Subcutaneous abdominal adipose tissue (tissue), 5 donors: Measurements from ENCODE around the gene EFEMP2.
A peak's percentile ranks its signal among the peaks of the same experiment; 100 is the strongest.

Experiments used
- H3K27ac ChIP-seq: one replicate; pipeline ENCODE4 v1.7.0; 2013; ENCODE audit warnings: low read depth, mild to moderate bottlenecking, inconsistent platforms, low read length, moderate library complexity
- H3K27me3 ChIP-seq, 5 donors: one replicate each; pipeline ENCODE4 v1.7.0; 2013; ENCODE audit warnings: low read length in 5 of 5, inconsistent platforms in 1 of 5; ENCODE audit not compliant: control insufficient read depth in 5 of 5, insufficient read depth in 4 of 5
- H3K36me3 ChIP-seq, 5 donors: one replicate each; pipeline ENCODE4 v1.7.0; 2013; ENCODE audit warnings: low read length in 5 of 5; ENCODE audit not compliant: control insufficient read depth in 5 of 5, insufficient read depth in 5 of 5
- H3K4me1 ChIP-seq, 5 donors: one replicate each; pipeline ENCODE4 v1.7.0; 2013; ENCODE audit warnings: low read length in 5 of 5, mild to moderate bottlenecking in 3 of 5, moderate library complexity in 1 of 5; ENCODE audit not compliant: control insufficient read depth in 5 of 5, insufficient read depth in 5 of 5
- H3K4me3 ChIP-seq, 5 donors: one replicate each; pipeline ENCODE4 v1.7.0; 2013; ENCODE audit warnings: low read length in 5 of 5, low read depth in 1 of 5
- H3K9ac ChIP-seq, 5 donors: one replicate each; pipeline ENCODE4 v1.7.0; 2013; ENCODE audit warnings: low read length in 5 of 5, mild to moderate bottlenecking in 4 of 5, moderate library complexity in 3 of 5
- H3K9me3 ChIP-seq, 5 donors: one replicate each; pipeline ENCODE4 v1.7.0; 2013; ENCODE audit warnings: low read length in 5 of 5; ENCODE audit not compliant: control insufficient read depth in 5 of 5
- donor health status: healthy.
- donor health status: healthy.
- donor health status: healthy.
- donor health status: healthy.
- donor health status: healthy.

Gene EFEMP2

GRCh38 chr11:65854852-65855837 is 17.5 kb downstream of the EFEMP2 start:
- peaks cover 0 to 58% (median 51%) of the 10 kb centered on the region in 5 donors for H3K36me3 ChIP-seq

GRCh38 chr11:65854161-65854592 is 18.4 kb downstream of the EFEMP2 start:
- no peak overlapping the region for H3K27ac ChIP-seq

More at GRCh38 chr11:65854852-65855837, 17.5 kb downstream of the EFEMP2 start:
- peaks cover 11 to 38% (median 32%) of the 10 kb centered on the region in 5 donors for H3K4me1 ChIP-seq
- no peaks in the 10 kb centered on the region for H3K27me3 ChIP-seq
- H3K9ac ChIP-seq = no peak overlapping the region
- H3K9me3 ChIP-seq = peaks cover 0 to 7% (median 5%) of the 10 kb centered on the region in 5 donors
- no peak overlapping the region for H3K27ac ChIP-seq
- H3K4me3 ChIP-seq = peak overlapping the region in 1 of 5 donors; percentile 97

GRCh38 chr11:65853246-65853979 is 19.2 kb downstream of the EFEMP2 start:
- Histone ChIP-seq H3K9ac (no peak overlapping the region), H3K27me3 (no peaks in the 10 kb centered on the region), H3K36me3 (peaks cover 0 to 58% (median 51%) of the 10 kb centered on the region in 5 donors), H3K9me3 (peaks cover 0 to 7% (median 5%) of the 10 kb centered on the region in 5 donors), H3K4me3 (no peak overlapping the region), H3K27ac (no peak overlapping the region), H3K4me1 (peaks cover 7 to 21% (median 15%) of the 10 kb centered on the region in 5 donors)

More at GRCh38 chr11:65854161-65854592, 18.4 kb downstream of the EFEMP2 start:
- H3K36me3 ChIP-seq = peaks cover 0 to 58% (median 51%) of the 10 kb centered on the region in 5 donors
- peaks cover 0 to 7% (median 5%) of the 10 kb centered on the region in 5 donors for H3K9me3 ChIP-seq
- H3K4me3 ChIP-seq = no peak overlapping the region
- H3K4me1 ChIP-seq = peaks cover 11 to 28% (median 22%) of the 10 kb centered on the region in 5 donors
- no peaks in the 10 kb centered on the region for H3K27me3 ChIP-seq
- H3K9ac ChIP-seq = no peak overlapping the region

GRCh38 chr11:65852508-65853245 is 19.9 kb downstream of the EFEMP2 start:
- no peaks in the 10 kb centered on the region for H3K27me3 ChIP-seq
- H3K9ac ChIP-seq = no peak overlapping the region
- peaks cover 0 to 7% (median 5%) of the 10 kb centered on the region in 5 donors for H3K9me3 ChIP-seq
- H3K4me1 ChIP-seq = peaks cover 7 to 19% (median 13%) of the 10 kb centered on the region in 5 donors
- no peak overlapping the region for H3K4me3 ChIP-seq
- H3K27ac ChIP-seq = no peak overlapping the region
- H3K36me3 ChIP-seq = peaks cover 0 to 58% (median 51%) of the 10 kb centered on the region in 5 donors

GRCh38 chr11:65851811-65852507 is 20.6 kb downstream of the EFEMP2 start:
- H3K27me3 ChIP-seq = no peaks in the 10 kb centered on the region
- H3K9me3 ChIP-seq = peaks cover 0 to 7% (median 5%) of the 10 kb centered on the region in 5 donors
- no peak overlapping the region for H3K4me3 ChIP-seq
- H3K9ac ChIP-seq = no peak overlapping the region
- no peak overlapping the region for H3K27ac ChIP-seq
- H3K4me1 ChIP-seq = peaks cover 7 to 18% (median 13%) of the 10 kb centered on the region in 5 donors
- peaks cover 0 to 58% (median 51%) of the 10 kb centered on the region in 5 donors for H3K36me3 ChIP-seq

GRCh38 chr11:65851083-65851579 is 21.5 kb downstream of the EFEMP2 start:
- peaks cover 0 to 7% (median 5%) of the 10 kb centered on the region in 5 donors for H3K9me3 ChIP-seq
- H3K9ac ChIP-seq = no peak overlapping the region
- no peak overlapping the region for H3K4me3 ChIP-seq
- H3K27me3 ChIP-seq = no peaks in the 10 kb centered on the region
- H3K36me3 ChIP-seq = peaks cover 0 to 57% (median 51%) of the 10 kb centered on the region in 5 donors
- H3K27ac ChIP-seq = no peak overlapping the region
- H3K4me1 ChIP-seq = peaks cover 2 to 10% (median 5%) of the 10 kb centered on the region in 5 donors

GRCh38 chr11:65850217-65851082 is 22.1 kb downstream of the EFEMP2 start:
- Histone ChIP-seq H3K4me3 (no peak overlapping the region), H3K4me1 (peaks cover 0 to 3% (median 0%) of the 10 kb centered on the region in 5 donors), H3K36me3 (peaks cover 0 to 50% (median 45%) of the 10 kb centered on the region in 5 donors), H3K9me3 (peaks cover 0 to 7% (median 5%) of the 10 kb centered on the region in 5 donors), H3K27me3 (no peaks in the 10 kb centered on the region), H3K9ac (no peak overlapping the region), H3K27ac (no peak overlapping the region)

- Histone ChIP-seq H3K27me3 (no peaks in the 10 kb centered on the region), H3K9me3 (peaks cover 0 to 7% (median 5%) of the 10 kb centered on the region in 5 donors), H3K4me1 (no peaks in the 10 kb centered on the region), H3K27ac (no peak overlapping the region), H3K36me3 (peaks cover 0 to 43% (median 38%) of the 10 kb centered on the region in 5 donors), H3K9ac (no peak overlapping the region), H3K4me3 (no peak overlapping the region)
Measured at GRCh38 chr11:65849771-65850216, 22.8 kb downstream of the EFEMP2 start.
